Thyroid gland (tissue), 4 donors: ENCODE data around the gene PAAF1. TPM values are rescaled to one million over a fixed set of nuclear protein-coding genes. Genes with fewer than 3 reads are reported as not detected.

Source experiments
- DNase-seq, 2 donors: peaks; one replicate each; pipeline ENCODE4 v3.0.0-alpha.2; 2019
- H3K27ac ChIP-seq, 3 donors: fragments of 200-600 bp; sonication (generic); 1 replicate in 2 of 3; 2 replicates in 1 of 3; pipeline ENCODE4 v1.5.1; 2016 to 2019; ENCODE audit warnings: mild to moderate bottlenecking in 1 of 3, moderate library complexity in 1 of 3
- H3K27me3 ChIP-seq: fragments of 200-600 bp; sonication (generic); one replicate; pipeline ENCODE4 v1.5.1; 2019
- H3K36me3 ChIP-seq, 2 donors: fragments of 200-600 bp; sonication (generic); one replicate each; pipeline ENCODE4 v1.5.1; 2016 to 2019
- H3K4me1 ChIP-seq, 2 donors: fragments of 200-600 bp; sonication (generic); one replicate each; pipeline ENCODE4 v1.5.1; 2017 to 2019
- H3K4me3 ChIP-seq, 3 donors: fragments of 200-600 bp; sonication (generic); replicated peaks in 1 of 3; 1 replicate in 2 of 3; 2 replicates in 1 of 3; pipeline ENCODE4 v1.5.1; 2016; ENCODE audit warnings: mild to moderate bottlenecking in 1 of 3
- H3K9me3 ChIP-seq: fragments of 200-600 bp; sonication (generic); one replicate; pipeline ENCODE4 v1.5.1; 2017
- POLR2A ChIP-seq, 2 donors: fragments of 450-650 bp; IDR thresholded peaks; one replicate each; pipeline ENCODE4 v1.6.1; 2017; ENCODE audit warnings: antibody characterized with exemption in 2 of 2, mild to moderate bottlenecking in 2 of 2, moderate library complexity in 1 of 2
- WGBS, 2 donors: methylation state at CpG; one replicate each; pipeline ENCODE4 v1.1.5; 2017; 5-methylcytosine and 5-hydroxymethylcytosine counted together
- intact Hi-C: fragments of 100-400 bp; cut with DNase I; formaldehyde crosslinking; loops from one replicate; pipeline ENCODE4 v1.15.1; 2023
- total RNA-seq, 4 donors: library from RNA; depleted of rRNA; stranded (reverse); fragments of >200 nt; gene quantifications; one replicate each; pipeline ENCODE4 v1.2.3, GENCODE V29; 2016
- TF ChIP-seq, protein P1 (sequence below), 6 experiments: fragments of 200-600 bp in 3 of 6; fragments of 450-650 bp in 3 of 6; sonication (generic) in 3 of 6; IDR thresholded peaks; one replicate each; pipeline ENCODE4 v1.5.1; 2016 to 2019; ENCODE audit warnings: antibody characterized with exemption in 6 of 6, mild to moderate bottlenecking in 2 of 6, inconsistent platforms in 1 of 6, moderate library complexity in 1 of 6

PAAF1 gene, protein sequence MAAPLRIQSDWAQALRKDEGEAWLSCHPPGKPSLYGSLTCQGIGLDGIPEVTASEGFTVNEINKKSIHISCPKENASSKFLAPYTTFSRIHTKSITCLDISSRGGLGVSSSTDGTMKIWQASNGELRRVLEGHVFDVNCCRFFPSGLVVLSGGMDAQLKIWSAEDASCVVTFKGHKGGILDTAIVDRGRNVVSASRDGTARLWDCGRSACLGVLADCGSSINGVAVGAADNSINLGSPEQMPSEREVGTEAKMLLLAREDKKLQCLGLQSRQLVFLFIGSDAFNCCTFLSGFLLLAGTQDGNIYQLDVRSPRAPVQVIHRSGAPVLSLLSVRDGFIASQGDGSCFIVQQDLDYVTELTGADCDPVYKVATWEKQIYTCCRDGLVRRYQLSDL
- 10 to 100 TPM; 10.0 to 23.3 (median 15.9) TPM for total RNA-seq

DNA sequence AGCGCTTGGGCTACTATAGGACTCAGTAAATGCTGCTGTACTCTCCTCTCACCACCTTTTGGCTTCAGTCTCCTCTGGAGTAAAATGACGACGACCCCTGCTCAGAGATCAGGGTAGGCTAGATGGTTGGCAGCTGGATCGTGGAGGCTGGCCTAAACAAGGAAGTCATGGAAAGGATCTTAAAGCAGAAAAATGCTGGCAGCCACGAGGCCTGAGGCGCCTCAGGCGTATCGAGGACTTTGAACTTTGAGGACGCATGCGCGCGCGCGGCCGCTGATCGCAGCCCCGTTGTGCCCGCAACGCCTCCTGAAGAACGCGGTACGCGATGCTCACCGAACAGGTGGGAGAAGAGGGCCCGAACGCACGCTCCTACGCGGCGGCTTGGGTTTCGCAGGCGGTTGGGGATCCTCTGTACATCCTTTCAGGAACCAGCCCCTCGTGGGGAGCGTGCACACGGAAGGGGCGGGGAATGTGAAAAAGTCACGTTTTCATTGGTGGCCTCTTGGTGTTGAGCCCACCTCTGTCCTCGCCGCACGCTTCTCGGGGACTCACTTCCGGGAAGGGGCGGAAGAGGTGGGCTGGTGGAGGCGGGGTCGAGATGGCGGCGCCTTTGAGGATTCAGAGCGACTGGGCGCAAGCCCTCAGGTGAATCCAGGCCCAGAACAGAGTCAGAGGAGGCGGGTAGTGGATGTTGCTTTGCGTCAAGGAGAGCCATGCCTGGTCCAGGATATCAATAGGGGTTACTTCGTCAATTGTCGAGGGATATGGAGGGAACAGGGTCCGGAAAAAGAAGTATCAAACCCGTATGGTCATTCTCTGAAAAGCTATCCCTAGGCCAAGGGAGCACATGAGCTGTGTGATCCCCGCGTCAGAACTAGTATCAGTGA is at the start of gene PAAF1, which contains the start of gene COA4:
Gene PAAF1 (plus strand): TSS at position 576 of the 887 bp plus-strand sequence. CDS start 23 bp downstream, at position 599.
Gene COA4 (minus strand): TSS at position 423 of the 887 bp plus-strand sequence. CDS start 3,468 bp downstream, outside the sequence.
- Histone ChIP-seq H3K4me3 (peak within 1 kb of the TSS; percentile 62 to 72 (median 71)), H3K4me1 (peaks cover 12 to 14% of the 10 kb centered on the region in 2 donors), H3K36me3 (peaks cover 13 to 15% of the 10 kb centered on the region in 2 donors), H3K9me3 (no peaks in the 10 kb centered on the region), H3K27ac (peak within 1 kb of the TSS; percentile 49 to 74 (median 55)), H3K27me3 (no peaks in the 10 kb centered on the region)
- DNase-seq: peak; percentile 94
- TF ChIP-seq, protein P1, sequence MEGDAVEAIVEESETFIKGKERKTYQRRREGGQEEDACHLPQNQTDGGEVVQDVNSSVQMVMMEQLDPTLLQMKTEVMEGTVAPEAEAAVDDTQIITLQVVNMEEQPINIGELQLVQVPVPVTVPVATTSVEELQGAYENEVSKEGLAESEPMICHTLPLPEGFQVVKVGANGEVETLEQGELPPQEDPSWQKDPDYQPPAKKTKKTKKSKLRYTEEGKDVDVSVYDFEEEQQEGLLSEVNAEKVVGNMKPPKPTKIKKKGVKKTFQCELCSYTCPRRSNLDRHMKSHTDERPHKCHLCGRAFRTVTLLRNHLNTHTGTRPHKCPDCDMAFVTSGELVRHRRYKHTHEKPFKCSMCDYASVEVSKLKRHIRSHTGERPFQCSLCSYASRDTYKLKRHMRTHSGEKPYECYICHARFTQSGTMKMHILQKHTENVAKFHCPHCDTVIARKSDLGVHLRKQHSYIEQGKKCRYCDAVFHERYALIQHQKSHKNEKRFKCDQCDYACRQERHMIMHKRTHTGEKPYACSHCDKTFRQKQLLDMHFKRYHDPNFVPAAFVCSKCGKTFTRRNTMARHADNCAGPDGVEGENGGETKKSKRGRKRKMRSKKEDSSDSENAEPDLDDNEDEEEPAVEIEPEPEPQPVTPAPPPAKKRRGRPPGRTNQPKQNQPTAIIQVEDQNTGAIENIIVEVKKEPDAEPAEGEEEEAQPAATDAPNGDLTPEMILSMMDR (IDR thresholded peaks at IDR 0.05): no peak
- peak in 1 of 2 donors; percentile 79 for TF ChIP-seq POLR2A (IDR thresholded peaks at IDR 0.05)
- intact Hi-C loops: loop anchor here (5.0 kb wide), 1 partner anchor 89 kb away; the partner anchor contains the start of gene MRPL48
- WGBS, 2 donors: 0% methylated on average over 23 to 57 of the region's 57 CpGs

DNA sequence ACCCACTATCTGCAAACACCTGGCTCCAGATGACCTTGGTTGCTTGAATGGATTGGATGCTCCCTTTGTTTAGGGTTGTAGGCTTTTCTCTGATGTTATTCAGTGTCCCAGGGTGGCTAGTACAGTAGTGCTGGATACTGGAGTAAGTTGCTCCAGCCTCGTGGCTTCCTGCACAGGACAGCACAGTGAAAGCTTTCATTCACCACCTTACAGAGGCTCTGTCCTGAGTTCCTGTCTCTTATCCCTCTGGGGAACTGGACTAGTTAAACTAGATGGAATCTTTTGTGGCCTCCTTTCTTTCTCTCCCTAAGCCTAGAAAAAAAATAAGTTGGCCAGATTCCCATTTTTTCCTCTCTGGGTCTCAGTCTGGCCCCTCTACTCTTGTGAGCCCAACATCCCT is 46.5 kb upstream of the PAAF1 start:
- Histone ChIP-seq H3K9me3 (no peaks in the 10 kb centered on the region), H3K36me3 (peaks cover 0 to 16% of the 10 kb centered on the region in 2 donors), H3K4me1 (no peaks in the 10 kb centered on the region), H3K27ac (no peak overlapping the region), H3K4me3 (no peak overlapping the region), H3K27me3 (no peaks in the 10 kb centered on the region)
- TF ChIP-seq, protein P1 (IDR thresholded peaks at IDR 0.05): no peak
- no peak for TF ChIP-seq POLR2A (IDR thresholded peaks at IDR 0.05)
- 79 to 93% methylated on average over 1 of the region's 1 CpG for WGBS, 2 donors
- no peak for DNase-seq
- intact Hi-C loops: no loop called here

DNA sequence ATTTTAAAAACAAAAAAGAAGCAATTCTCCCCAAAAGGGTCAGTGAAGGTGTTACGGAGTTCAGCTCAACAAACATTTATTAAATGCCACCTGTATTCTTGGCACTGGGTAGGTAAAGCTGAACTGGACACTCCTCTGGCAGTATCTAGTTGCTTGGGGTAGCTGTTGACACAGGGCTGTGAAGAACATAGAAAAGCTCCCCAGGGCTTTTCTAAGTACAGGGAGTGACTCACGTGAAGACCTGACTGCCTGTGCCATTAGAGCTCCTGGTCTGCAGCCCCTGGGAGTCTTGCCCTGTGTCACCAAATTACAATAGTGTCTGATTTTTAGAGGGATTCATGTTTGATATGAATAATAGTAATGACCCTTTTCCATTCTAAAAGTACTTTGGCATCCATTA is 43.7 kb upstream of the PAAF1 start:
- no peak for TF ChIP-seq POLR2A (IDR thresholded peaks at IDR 0.05)
- TF ChIP-seq, protein P1 (IDR thresholded peaks at IDR 0.05): no peak
- Histone ChIP-seq H3K9me3 (no peaks in the 10 kb centered on the region), H3K27me3 (no peaks in the 10 kb centered on the region), H3K4me3 (no peak overlapping the region), H3K4me1 (no peaks in the 10 kb centered on the region), H3K27ac (no peak overlapping the region), H3K36me3 (peaks cover 6 to 7% of the 10 kb centered on the region in 2 donors)
- 79 to 81% methylated on average over 2 of the region's 2 CpGs for WGBS, 2 donors
- no peak for DNase-seq
- intact Hi-C loops: no loop called here

DNA sequence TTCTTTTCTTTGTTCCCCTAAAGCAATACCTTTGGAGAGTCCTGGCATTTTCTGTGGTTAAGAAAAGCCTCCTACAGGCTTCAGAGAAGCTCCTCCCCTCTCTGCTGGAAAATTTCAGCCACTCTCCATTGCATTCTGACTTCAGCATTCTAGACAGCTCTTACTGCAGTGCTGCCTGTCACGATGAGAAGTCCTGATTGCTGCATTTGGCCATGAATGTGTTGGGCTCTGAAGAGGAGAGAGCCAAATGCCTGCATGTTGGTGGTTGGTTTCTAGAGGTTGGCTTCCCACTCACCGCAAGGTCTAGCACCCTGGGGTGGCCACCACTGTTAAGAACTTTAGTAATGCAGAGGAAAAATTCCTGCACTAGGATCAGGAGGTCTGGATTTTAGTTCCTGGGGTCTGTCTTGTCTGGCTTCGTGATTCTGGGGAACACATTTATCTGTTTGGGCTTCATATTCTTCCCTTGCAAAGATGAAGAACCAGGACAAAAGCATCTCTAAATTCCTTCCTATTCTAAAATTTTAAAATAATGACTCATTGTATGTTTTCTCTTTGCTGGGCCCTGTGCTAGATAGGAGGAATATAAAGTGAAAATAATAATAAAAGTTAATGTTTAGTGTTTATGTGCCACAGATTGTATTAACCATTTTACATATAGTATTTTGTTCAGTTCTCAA is 38.2 kb upstream of the PAAF1 start:
- Histone ChIP-seq H3K36me3 (peaks cover under 1 to 7% of the 10 kb centered on the region in 2 donors), H3K9me3 (no peaks in the 10 kb centered on the region), H3K4me1 (no peaks in the 10 kb centered on the region), H3K27me3 (no peaks in the 10 kb centered on the region), H3K27ac (peak overlapping the region in 1 of 3 donors; percentile 4), H3K4me3 (no peak overlapping the region)
- intact Hi-C loops: no loop called here
- peak; percentile 33 to 35 for DNase-seq
- no peak for TF ChIP-seq POLR2A (IDR thresholded peaks at IDR 0.05)
- TF ChIP-seq, protein P1 (IDR thresholded peaks at IDR 0.05): no peak
- 64 to 77% methylated on average over 3 of the region's 3 CpGs for WGBS, 2 donors
